ENCODE results near the gene NUDT8. TPM values are rescaled to one million over a fixed set of nuclear protein-coding genes. Genes with fewer than 3 reads are reported as not detected.

Gene NUDT8
- total RNA-seq, 1 donor from 2014 or later, result 6.8 TPM

DNA sequence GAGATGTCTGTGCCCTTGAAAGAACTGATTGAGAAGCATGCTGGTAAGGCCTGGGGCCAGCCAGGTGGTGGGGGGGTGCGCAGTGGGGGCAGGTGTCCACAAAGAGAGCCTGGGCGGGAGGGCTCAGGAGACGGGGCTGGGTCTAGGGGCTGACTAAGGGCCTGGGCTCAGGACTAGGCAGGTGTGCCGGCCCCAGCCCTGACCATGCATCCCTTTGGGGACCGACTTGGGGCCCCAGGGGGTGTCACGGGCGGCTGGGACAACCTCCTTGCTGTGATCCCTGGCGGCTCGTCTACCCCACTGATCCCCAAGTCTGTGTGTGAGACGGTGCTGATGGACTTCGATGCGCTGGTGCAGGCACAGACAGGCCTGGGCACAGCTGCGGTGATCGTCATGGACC, 18.6 kb downstream of the NUDT8 start:
- Mint-ChIP-seq H3K9me3 (ENCODE audit: unreplicated experiment) (no peaks in the 10 kb centered on the region), H3K27ac (ENCODE audit: unreplicated experiment) (no peak overlapping the region), H3K27me3 (ENCODE audit: unreplicated experiment) (peaks cover 16% of the 10 kb centered on the region), H3K4me3 (ENCODE audit: unreplicated experiment) (no peak overlapping the region), H3K36me3 (ENCODE audit: low read depth, unreplicated experiment) (peaks cover 14% of the 10 kb centered on the region), H3K4me1 (ENCODE audit: unreplicated experiment) (peaks cover 5% of the 10 kb centered on the region)
- TF ChIP-seq, protein P1, sequence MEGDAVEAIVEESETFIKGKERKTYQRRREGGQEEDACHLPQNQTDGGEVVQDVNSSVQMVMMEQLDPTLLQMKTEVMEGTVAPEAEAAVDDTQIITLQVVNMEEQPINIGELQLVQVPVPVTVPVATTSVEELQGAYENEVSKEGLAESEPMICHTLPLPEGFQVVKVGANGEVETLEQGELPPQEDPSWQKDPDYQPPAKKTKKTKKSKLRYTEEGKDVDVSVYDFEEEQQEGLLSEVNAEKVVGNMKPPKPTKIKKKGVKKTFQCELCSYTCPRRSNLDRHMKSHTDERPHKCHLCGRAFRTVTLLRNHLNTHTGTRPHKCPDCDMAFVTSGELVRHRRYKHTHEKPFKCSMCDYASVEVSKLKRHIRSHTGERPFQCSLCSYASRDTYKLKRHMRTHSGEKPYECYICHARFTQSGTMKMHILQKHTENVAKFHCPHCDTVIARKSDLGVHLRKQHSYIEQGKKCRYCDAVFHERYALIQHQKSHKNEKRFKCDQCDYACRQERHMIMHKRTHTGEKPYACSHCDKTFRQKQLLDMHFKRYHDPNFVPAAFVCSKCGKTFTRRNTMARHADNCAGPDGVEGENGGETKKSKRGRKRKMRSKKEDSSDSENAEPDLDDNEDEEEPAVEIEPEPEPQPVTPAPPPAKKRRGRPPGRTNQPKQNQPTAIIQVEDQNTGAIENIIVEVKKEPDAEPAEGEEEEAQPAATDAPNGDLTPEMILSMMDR (IDR thresholded peaks at IDR 0.05; ENCODE audit: unreplicated experiment), result no peak
- no peak for DNase-seq (ENCODE audit: low spot score)

- H3K27me3 Mint-ChIP-seq (ENCODE audit: unreplicated experiment), result peaks cover 17% of the 10 kb centered on the region
- TF ChIP-seq, protein P1 (IDR thresholded peaks at IDR 0.05; ENCODE audit: unreplicated experiment), result no peak
- no peaks in the 10 kb centered on the region for H3K9me3 Mint-ChIP-seq (ENCODE audit: unreplicated experiment)
- H3K27ac Mint-ChIP-seq (ENCODE audit: unreplicated experiment), result no peak overlapping the region
- H3K36me3 Mint-ChIP-seq (ENCODE audit: low read depth, unreplicated experiment), result peaks cover 18% of the 10 kb centered on the region
- DNase-seq (ENCODE audit: low spot score), result no peak
- no peak overlapping the region for H3K4me3 Mint-ChIP-seq (ENCODE audit: unreplicated experiment)
- peaks cover 11% of the 10 kb centered on the region for H3K4me1 Mint-ChIP-seq (ENCODE audit: unreplicated experiment)
These were observed 19.4 kb downstream of the NUDT8 start for GRCh38 chr11:67610302-67610868.

DNA sequence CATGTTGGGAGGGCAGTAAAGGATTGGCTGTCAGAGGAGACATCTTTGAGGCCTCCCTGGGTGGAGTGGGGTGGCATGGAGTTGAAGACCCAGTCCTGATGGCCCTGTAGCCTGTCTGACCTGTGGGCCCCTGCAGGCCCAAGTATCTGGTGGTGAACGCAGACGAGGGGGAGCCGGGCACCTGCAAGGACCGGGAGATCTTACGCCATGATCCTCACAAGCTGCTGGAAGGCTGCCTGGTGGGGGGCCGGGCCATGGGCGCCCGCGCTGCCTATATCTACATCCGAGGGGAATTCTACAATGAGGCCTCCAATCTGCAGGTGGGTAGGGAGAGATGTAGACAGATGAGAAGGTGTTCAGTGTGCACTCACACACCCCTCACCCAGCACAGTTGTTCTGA, 20.4 kb downstream of the NUDT8 start:
- Mint-ChIP-seq H3K27ac (ENCODE audit: unreplicated experiment) (no peak overlapping the region), H3K36me3 (ENCODE audit: low read depth, unreplicated experiment) (peaks cover 18% of the 10 kb centered on the region), H3K4me1 (ENCODE audit: unreplicated experiment) (peaks cover 14% of the 10 kb centered on the region), H3K27me3 (ENCODE audit: unreplicated experiment) (peaks cover 17% of the 10 kb centered on the region), H3K9me3 (ENCODE audit: unreplicated experiment) (no peaks in the 10 kb centered on the region), H3K4me3 (ENCODE audit: unreplicated experiment) (no peak overlapping the region)
- TF ChIP-seq, protein P1 (IDR thresholded peaks at IDR 0.05; ENCODE audit: unreplicated experiment), result no peak
- DNase-seq (ENCODE audit: low spot score), result no peak

DNA sequence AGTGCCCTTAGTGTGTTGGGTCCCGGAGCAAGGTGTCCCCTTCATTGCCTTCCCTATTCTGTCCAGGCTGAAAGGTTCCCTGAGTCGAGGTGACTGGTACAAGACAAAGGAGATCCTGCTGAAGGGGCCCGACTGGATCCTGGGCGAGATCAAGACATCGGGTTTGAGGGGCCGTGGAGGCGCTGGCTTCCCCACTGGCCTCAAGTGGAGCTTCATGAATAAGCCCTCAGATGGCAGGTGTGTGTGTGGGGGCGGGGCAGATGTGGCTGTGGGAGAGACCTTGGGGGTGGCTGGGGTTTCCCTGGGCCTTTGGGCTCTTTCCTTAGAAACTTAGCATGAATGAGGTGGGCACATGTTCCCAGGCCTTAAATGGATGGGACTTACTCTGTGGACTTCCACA, 21.3 kb downstream of the NUDT8 start:
- Mint-ChIP-seq H3K4me3 (ENCODE audit: unreplicated experiment) (peak overlapping the region; percentile 6), H3K27me3 (ENCODE audit: unreplicated experiment) (peaks cover 14% of the 10 kb centered on the region), H3K4me1 (ENCODE audit: unreplicated experiment) (peaks cover 17% of the 10 kb centered on the region), H3K36me3 (ENCODE audit: low read depth, unreplicated experiment) (peaks cover 18% of the 10 kb centered on the region), H3K9me3 (ENCODE audit: unreplicated experiment) (no peaks in the 10 kb centered on the region), H3K27ac (ENCODE audit: unreplicated experiment) (no peak overlapping the region)
- TF ChIP-seq, protein P1 (IDR thresholded peaks at IDR 0.05; ENCODE audit: unreplicated experiment), result no peak
- no peak for DNase-seq (ENCODE audit: low spot score)

GRCh38 chr11:67607507-67607906, 22.2 kb downstream of the NUDT8 start:
- no peaks in the 10 kb centered on the region for H3K9me3 Mint-ChIP-seq (ENCODE audit: unreplicated experiment)
- peaks cover 21% of the 10 kb centered on the region for H3K4me1 Mint-ChIP-seq (ENCODE audit: unreplicated experiment)
- H3K27ac Mint-ChIP-seq (ENCODE audit: unreplicated experiment), result peak overlapping the region; percentile 80
- DNase-seq (ENCODE audit: low spot score), result no peak
- peaks cover 13% of the 10 kb centered on the region for H3K27me3 Mint-ChIP-seq (ENCODE audit: unreplicated experiment)
- TF ChIP-seq, protein P1 (IDR thresholded peaks at IDR 0.05; ENCODE audit: unreplicated experiment), result no peak
- peaks cover 18% of the 10 kb centered on the region for H3K36me3 Mint-ChIP-seq (ENCODE audit: low read depth, unreplicated experiment)
- peak overlapping the region; percentile 97 for H3K4me3 Mint-ChIP-seq (ENCODE audit: unreplicated experiment)
